Suprapubic skin (tissue), 3 donors: Measurements from ENCODE around the gene ATXN10.

Source experiments
- CTCF ChIP-seq, 2 donors: fragments of 200-600 bp in 1 of 2; fragments of 450-650 bp in 1 of 2; sonication (generic) in 1 of 2; IDR thresholded peaks; one replicate each; pipeline ENCODE4 v1.5.1; 2016 to 2019; ENCODE audit warnings: antibody characterized with exemption in 2 of 2, mild to moderate bottlenecking in 1 of 2, moderate library complexity in 1 of 2
- POLR2A ChIP-seq, 2 donors: fragments of 450-650 bp; IDR thresholded peaks; one replicate each; pipeline ENCODE4 v1.6.1; 2017; ENCODE audit warnings: antibody characterized with exemption in 2 of 2, mild to moderate bottlenecking in 2 of 2, moderate library complexity in 2 of 2

DNA sequence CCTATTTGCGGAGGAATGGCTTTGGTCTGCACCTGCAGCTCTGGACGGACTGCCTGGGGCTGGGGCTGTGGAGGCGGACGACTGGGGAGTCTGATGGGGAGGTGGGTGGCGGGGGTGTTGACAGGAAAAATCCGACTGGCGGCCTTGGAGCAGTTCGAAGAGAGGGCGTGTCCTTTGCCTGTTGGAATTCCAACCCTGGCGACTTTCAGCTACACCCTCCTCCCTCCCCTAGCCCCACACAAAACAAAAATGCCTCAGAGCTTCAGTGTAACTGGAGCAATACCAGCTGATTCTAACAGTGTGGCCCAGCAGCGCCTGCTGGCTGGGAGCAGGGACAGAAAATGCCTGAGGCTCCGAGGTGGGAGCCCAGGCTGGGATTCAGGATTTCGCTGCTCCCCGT, 85.4 kb downstream of the ATXN10 start:
- TF ChIP-seq CTCF (IDR thresholded peaks at IDR 0.05), result no peak
- TF ChIP-seq POLR2A (IDR thresholded peaks at IDR 0.05), result no peak
